SK-N-SH treated with all-trans-retinoic acid at 6 μM for 48 hours (cell line): Measurements from ENCODE around the gene SLC40A1.

Source experiments
- ATAC-seq: fragments of 200-7000 bp; cut with Tn5 transposase; 3 replicates; pipeline ENCODE4 v1.9.1; 2020; ENCODE audit warnings: mild to moderate bottlenecking, moderate library complexity
- ARNTL ChIP-seq: fragments of 450-650 bp; formaldehyde crosslinking; IDR thresholded peaks from 2 replicates; pipeline ENCODE4 v1.5.0; 2020; ENCODE audit warnings: low read depth, mild to moderate bottlenecking, moderate library complexity, borderline replicate concordance
- BACH2 ChIP-seq: fragments of 250-450 bp; sonication (Bioruptor Pico); IDR thresholded peaks from 2 replicates; pipeline ENCODE4 v1.9.0; 2021; ENCODE audit warnings: mild to moderate bottlenecking, borderline replicate concordance
- CSDC2 ChIP-seq: fragments of 250-450 bp; sonication (Bioruptor Pico); IDR thresholded peaks from 2 replicates; pipeline ENCODE4 v1.5.0; 2020; ENCODE audit warnings: mild to moderate bottlenecking, moderate library complexity
- ESRRG ChIP-seq: fragments of 250-450 bp; sonication (Bioruptor Pico); IDR thresholded peaks from 2 replicates; pipeline ENCODE4 v1.6.1; 2021; ENCODE audit warnings: mild to moderate bottlenecking
- ISL1 ChIP-seq: fragments of 250-450 bp; sonication (Bioruptor Pico); IDR thresholded peaks from 2 replicates; pipeline ENCODE4 v2.1.2; 2022; ENCODE audit warnings: mild to moderate bottlenecking, moderate library complexity
- OSR1 ChIP-seq: fragments of 250-450 bp; sonication (Bioruptor Pico); IDR thresholded peaks from 2 replicates; pipeline ENCODE4 v1.8.0; 2022; ENCODE audit warnings: moderate library complexity, mild to moderate bottlenecking, inconsistent platforms
- PPARA ChIP-seq: fragments of 250-450 bp; sonication (Bioruptor Pico); IDR thresholded peaks from 2 replicates; pipeline ENCODE4 v1.5.0; 2020; ENCODE audit warnings: mild to moderate bottlenecking, borderline replicate concordance
- RARB ChIP-seq: fragments of 250-450 bp; sonication (Bioruptor Pico); IDR thresholded peaks from 2 replicates; pipeline ENCODE4 v1.8.0; 2021; ENCODE audit warnings: mild to moderate bottlenecking, moderate library complexity
- TCF4 ChIP-seq: fragments of 250-450 bp; sonication (Bioruptor Pico); IDR thresholded peaks from 2 replicates; pipeline ENCODE4 v1.8.0; 2021; ENCODE audit warnings: mild to moderate bottlenecking, moderate library complexity, borderline replicate concordance
- TOX ChIP-seq: fragments of 250-450 bp; sonication (Bioruptor Pico); IDR thresholded peaks from 2 replicates; pipeline ENCODE4 v1.8.0; 2021; ENCODE audit warnings: mild to moderate bottlenecking, moderate library complexity, borderline replicate concordance
- ZC3H10 ChIP-seq: fragments of 250-450 bp; sonication (Bioruptor Pico); IDR thresholded peaks from 2 replicates; pipeline ENCODE4 v1.5.1; 2021; ENCODE audit warnings: mild to moderate bottlenecking, moderate library complexity
- ZFP3 ChIP-seq: fragments of 250-450 bp; sonication (Bioruptor Pico); IDR thresholded peaks from 2 replicates; pipeline ENCODE4 v1.5.0; 2020; ENCODE audit warnings: mild to moderate bottlenecking, moderate library complexity
- ZFP30 ChIP-seq: fragments of 450-650 bp; formaldehyde crosslinking; IDR thresholded peaks from 2 replicates; pipeline ENCODE4 v1.5.0; 2022; ENCODE audit warnings: mild to moderate bottlenecking, moderate library complexity
- ZNF565 ChIP-seq: fragments of 450-650 bp; formaldehyde crosslinking; conservative IDR thresholded peaks from 2 replicates; pipeline ENCODE4 v1.5.0; 2020; ENCODE audit warnings: low read depth, mild to moderate bottlenecking, moderate library complexity
- ZNF70 ChIP-seq: fragments of 450-650 bp; formaldehyde crosslinking; IDR thresholded peaks from 2 replicates; pipeline ENCODE4 v1.5.0; 2020; ENCODE audit warnings: mild to moderate bottlenecking, moderate library complexity
- ZNF8 ChIP-seq: fragments of 450-650 bp; formaldehyde crosslinking; IDR thresholded peaks from 2 replicates; pipeline ENCODE4 v1.5.0; 2020; ENCODE audit warnings: mild to moderate bottlenecking, moderate library complexity
- TF ChIP-seq, protein P1 (sequence below): fragments of 250-450 bp; sonication (Bioruptor Pico); IDR thresholded peaks from 2 replicates; pipeline ENCODE4 v1.5.0; 2020; ENCODE audit warnings: mild to moderate bottlenecking, moderate library complexity
- TF ChIP-seq, protein P2 (sequence below): fragments of 250-450 bp; sonication (Bioruptor Pico); IDR thresholded peaks from 2 replicates; pipeline ENCODE4 v1.8.0; 2021; ENCODE audit warnings: low read depth, mild to moderate bottlenecking, moderate library complexity, borderline replicate concordance
- TF ChIP-seq, protein P3 (sequence below): fragments of 250-450 bp; sonication (Bioruptor Pico); IDR thresholded peaks from 2 replicates; pipeline ENCODE4 v1.5.1; 2020; ENCODE audit warnings: low read depth, mild to moderate bottlenecking, moderate library complexity
- TF ChIP-seq, protein P4 (sequence below): fragments of 250-450 bp; sonication (Bioruptor Pico); IDR thresholded peaks from 2 replicates; pipeline ENCODE4 v1.5.1; 2021; ENCODE audit warnings: mild to moderate bottlenecking, moderate library complexity
- TF ChIP-seq, protein P5 (sequence below): fragments of 250-450 bp; sonication (Bioruptor Pico); IDR thresholded peaks from 2 replicates; pipeline ENCODE4 v1.8.0; 2020; ENCODE audit warnings: mild to moderate bottlenecking, moderate library complexity, borderline replicate concordance

Gene SLC40A1

DNA sequence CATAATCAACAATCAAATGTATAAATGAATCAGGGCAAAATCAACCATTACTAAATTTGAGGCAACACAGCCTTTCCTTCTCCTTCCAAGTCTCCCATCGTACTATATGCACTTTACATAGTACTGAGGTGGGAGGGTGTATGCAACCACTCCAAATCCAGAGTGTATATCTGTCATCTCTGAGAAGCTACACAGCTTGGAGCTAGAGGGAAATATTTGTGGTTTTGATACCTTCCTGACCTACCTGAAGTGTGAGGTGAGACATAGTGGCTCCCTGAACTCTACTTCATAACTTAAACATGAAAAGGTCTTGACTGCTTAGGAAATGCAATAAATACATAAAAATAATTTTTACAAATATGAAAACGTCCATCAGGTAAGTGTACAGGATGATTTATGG, 30.1 kb upstream of the SLC40A1 start:
- TF ChIP-seq ZFP30 (no peak), ARNTL (CRISPR knock-in tag) (no peak), PPARA (CRISPR knock-in tag) (no peak), ZNF8 (CRISPR knock-in tag) (no peak), BACH2 (CRISPR knock-in tag) (no peak), ISL1 (no peak), ZNF70 (CRISPR knock-in tag) (no peak), RARB (CRISPR knock-in tag) (no peak), ZC3H10 (CRISPR knock-in tag) (no peak), ZFP3 (no peak), OSR1 (CRISPR knock-in tag) (no peak), TOX (CRISPR knock-in tag) (no peak), TCF4 (CRISPR knock-in tag) (no peak), CSDC2 (CRISPR knock-in tag) (no peak), ESRRG (CRISPR knock-in tag) (no peak)
- TF ChIP-seq, protein P1, sequence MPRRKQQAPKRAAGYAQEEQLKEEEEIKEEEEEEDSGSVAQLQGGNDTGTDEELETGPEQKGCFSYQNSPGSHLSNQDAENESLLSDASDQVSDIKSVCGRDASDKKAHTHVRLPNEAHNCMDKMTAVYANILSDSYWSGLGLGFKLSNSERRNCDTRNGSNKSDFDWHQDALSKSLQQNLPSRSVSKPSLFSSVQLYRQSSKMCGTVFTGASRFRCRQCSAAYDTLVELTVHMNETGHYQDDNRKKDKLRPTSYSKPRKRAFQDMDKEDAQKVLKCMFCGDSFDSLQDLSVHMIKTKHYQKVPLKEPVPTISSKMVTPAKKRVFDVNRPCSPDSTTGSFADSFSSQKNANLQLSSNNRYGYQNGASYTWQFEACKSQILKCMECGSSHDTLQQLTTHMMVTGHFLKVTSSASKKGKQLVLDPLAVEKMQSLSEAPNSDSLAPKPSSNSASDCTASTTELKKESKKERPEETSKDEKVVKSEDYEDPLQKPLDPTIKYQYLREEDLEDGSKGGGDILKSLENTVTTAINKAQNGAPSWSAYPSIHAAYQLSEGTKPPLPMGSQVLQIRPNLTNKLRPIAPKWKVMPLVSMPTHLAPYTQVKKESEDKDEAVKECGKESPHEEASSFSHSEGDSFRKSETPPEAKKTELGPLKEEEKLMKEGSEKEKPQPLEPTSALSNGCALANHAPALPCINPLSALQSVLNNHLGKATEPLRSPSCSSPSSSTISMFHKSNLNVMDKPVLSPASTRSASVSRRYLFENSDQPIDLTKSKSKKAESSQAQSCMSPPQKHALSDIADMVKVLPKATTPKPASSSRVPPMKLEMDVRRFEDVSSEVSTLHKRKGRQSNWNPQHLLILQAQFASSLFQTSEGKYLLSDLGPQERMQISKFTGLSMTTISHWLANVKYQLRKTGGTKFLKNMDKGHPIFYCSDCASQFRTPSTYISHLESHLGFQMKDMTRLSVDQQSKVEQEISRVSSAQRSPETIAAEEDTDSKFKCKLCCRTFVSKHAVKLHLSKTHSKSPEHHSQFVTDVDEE, result no peak
- TF ChIP-seq, protein P2, sequence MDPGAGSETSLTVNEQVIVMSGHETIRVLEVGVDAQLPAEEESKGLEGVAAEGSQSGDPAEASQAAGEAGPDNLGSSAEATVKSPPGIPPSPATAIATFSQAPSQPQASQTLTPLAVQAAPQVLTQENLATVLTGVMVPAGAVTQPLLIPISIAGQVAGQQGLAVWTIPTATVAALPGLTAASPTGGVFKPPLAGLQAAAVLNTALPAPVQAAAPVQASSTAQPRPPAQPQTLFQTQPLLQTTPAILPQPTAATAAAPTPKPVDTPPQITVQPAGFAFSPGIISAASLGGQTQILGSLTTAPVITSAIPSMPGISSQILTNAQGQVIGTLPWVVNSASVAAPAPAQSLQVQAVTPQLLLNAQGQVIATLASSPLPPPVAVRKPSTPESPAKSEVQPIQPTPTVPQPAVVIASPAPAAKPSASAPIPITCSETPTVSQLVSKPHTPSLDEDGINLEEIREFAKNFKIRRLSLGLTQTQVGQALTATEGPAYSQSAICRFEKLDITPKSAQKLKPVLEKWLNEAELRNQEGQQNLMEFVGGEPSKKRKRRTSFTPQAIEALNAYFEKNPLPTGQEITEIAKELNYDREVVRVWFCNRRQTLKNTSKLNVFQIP, result no peak
- TF ChIP-seq, protein P3, sequence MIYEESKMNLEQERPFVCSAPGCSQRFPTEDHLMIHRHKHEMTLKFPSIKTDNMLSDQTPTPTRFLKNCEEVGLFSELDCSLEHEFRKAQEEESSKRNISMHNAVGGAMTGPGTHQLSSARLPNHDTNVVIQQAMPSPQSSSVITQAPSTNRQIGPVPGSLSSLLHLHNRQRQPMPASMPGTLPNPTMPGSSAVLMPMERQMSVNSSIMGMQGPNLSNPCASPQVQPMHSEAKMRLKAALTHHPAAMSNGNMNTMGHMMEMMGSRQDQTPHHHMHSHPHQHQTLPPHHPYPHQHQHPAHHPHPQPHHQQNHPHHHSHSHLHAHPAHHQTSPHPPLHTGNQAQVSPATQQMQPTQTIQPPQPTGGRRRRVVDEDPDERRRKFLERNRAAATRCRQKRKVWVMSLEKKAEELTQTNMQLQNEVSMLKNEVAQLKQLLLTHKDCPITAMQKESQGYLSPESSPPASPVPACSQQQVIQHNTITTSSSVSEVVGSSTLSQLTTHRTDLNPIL (CRISPR knock-in tag), result no peak
- TF ChIP-seq, protein P4, sequence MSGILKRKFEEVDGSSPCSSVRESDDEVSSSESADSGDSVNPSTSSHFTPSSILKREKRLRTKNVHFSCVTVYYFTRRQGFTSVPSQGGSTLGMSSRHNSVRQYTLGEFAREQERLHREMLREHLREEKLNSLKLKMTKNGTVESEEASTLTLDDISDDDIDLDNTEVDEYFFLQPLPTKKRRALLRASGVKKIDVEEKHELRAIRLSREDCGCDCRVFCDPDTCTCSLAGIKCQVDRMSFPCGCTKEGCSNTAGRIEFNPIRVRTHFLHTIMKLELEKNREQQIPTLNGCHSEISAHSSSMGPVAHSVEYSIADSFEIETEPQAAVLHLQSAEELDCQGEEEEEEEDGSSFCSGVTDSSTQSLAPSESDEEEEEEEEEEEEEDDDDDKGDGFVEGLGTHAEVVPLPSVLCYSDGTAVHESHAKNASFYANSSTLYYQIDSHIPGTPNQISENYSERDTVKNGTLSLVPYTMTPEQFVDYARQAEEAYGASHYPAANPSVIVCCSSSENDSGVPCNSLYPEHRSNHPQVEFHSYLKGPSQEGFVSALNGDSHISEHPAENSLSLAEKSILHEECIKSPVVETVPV (CRISPR knock-in tag), result no peak
- TF ChIP-seq, protein P5, sequence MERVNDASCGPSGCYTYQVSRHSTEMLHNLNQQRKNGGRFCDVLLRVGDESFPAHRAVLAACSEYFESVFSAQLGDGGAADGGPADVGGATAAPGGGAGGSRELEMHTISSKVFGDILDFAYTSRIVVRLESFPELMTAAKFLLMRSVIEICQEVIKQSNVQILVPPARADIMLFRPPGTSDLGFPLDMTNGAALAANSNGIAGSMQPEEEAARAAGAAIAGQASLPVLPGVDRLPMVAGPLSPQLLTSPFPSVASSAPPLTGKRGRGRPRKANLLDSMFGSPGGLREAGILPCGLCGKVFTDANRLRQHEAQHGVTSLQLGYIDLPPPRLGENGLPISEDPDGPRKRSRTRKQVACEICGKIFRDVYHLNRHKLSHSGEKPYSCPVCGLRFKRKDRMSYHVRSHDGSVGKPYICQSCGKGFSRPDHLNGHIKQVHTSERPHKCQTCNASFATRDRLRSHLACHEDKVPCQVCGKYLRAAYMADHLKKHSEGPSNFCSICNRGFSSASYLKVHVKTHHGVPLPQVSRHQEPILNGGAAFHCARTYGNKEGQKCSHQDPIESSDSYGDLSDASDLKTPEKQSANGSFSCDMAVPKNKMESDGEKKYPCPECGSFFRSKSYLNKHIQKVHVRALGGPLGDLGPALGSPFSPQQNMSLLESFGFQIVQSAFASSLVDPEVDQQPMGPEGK, result no peak
- ATAC-seq, result no peak

DNA sequence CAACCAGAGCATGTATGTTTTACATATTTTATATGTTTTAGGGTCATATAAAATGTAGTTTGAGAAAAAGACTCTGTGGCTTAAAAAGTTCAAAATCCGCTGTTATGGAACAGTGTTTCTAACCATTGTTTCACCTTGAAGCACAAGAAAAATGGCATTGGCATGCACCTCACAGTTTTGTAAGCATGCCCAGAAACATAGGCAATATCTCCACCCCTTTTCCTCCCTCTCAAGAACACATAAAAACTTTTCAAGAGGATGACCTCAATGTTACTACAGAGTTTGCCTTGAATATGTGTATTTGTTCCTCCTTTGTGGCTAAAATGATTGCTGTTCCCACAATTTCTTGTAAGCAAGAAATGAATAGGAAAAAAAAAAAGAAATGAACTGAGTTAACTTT, 29.3 kb upstream of the SLC40A1 start:
- no peak for ATAC-seq
- TF ChIP-seq ZNF8 (CRISPR knock-in tag), result no peak
- no peak for TF ChIP-seq TOX (CRISPR knock-in tag)
- TF ChIP-seq, protein P4 (CRISPR knock-in tag), result no peak
- TF ChIP-seq ISL1, result no peak

DNA sequence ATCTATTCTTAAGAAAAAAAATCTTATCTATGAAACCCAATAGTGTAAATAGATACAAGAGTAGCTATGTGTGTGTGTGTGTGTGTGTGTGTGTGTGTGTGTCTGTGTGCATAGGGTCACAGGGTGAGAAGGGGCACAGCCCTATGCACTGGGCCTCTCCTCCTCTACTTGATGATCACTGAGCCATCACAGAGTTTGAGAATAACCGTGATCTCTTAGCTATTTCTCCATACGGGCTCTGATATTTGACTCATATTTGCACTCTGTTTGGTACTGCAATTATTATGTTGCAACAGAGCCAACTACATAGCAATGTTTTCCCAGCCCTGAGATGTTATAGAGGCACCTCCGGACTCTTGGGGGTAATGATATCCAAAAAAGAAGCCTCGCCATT, 28.8 kb upstream of the SLC40A1 start:
- no peak for TF ChIP-seq ZFP3
- TF ChIP-seq CSDC2 (CRISPR knock-in tag), result no peak
- TF ChIP-seq ZNF565 (CRISPR knock-in tag), result no peak
- TF ChIP-seq ZNF8 (CRISPR knock-in tag), result no peak
- TF ChIP-seq, protein P3 (CRISPR knock-in tag), result no peak
- no peak for TF ChIP-seq PPARA (CRISPR knock-in tag)
- TF ChIP-seq OSR1 (CRISPR knock-in tag), result no peak
- TF ChIP-seq, protein P1, result no peak
- TF ChIP-seq TOX (CRISPR knock-in tag), result no peak
- no peak for TF ChIP-seq BACH2 (CRISPR knock-in tag)
- no peak for TF ChIP-seq ZFP30
- TF ChIP-seq ARNTL (CRISPR knock-in tag), result no peak
- TF ChIP-seq, all 23 proteins: peak for 0
- ATAC-seq, result no peak
